Stimulated activated CD4-positive, alpha-beta T cell treated with anti-CD3 and anti-CD28 coated beads, Interleukin-2, amount 100 ng/mL, for 4 hours (primary cell): ENCODE measurements around the gene MMP13.
"Not testable (repeated sequence)": the region's sequence is repeated elsewhere in the genome, so short reads cannot be mapped to it uniquely, and the experiment has no call there.

Experiments used
- DNase-seq: peaks from one replicate; pipeline ENCODE4 v3.0.0-alpha.2; 2020; ENCODE audit warnings: low read depth

The MMP13 gene

DNA sequence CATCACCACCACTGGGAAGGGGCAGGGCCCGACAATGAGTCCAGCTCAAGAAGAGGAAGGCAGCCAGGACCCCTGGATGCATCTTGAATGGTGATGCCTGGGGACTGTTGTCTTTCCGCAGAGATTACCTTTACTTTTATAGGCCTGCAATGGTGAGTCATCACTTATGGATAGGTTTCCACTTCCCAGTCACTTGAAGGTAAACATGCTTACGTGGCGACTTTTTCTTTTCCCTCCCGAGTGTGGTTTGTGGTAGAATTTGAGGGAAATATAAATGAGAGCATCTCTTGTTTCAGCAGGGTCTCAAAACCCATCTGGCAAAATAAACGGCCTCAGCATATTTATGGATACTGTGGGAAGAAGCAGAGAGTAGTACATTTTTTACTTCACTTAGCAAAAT is at the start of gene MMP13:
Gene MMP13, minus strand, starts transcription at position 109 of the 400 bp plus-strand sequence. Its CDS starts 27 bp downstream, at position 82.
- no peak for DNase-seq

DNA sequence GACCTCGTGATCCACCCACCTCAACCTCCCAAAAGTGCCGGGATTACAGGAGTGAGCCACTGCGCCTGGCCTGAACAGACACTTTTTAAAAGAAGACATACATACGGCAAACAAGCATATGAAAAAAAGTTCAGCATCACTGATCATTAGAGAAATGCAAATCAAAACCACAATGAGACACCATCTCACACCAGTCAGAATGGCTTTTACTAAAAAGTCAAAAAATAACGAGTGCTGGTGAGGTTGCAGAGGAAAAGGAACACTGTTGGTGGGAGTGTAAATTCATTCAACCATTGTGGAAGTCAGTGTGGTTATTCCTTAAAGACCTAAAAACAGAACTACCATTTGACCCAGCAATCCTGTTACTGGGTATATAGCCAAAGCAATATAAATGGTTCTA is 48.7 kb upstream of the MMP13 start:
- DNase-seq: not testable (repeated sequence)

DNA sequence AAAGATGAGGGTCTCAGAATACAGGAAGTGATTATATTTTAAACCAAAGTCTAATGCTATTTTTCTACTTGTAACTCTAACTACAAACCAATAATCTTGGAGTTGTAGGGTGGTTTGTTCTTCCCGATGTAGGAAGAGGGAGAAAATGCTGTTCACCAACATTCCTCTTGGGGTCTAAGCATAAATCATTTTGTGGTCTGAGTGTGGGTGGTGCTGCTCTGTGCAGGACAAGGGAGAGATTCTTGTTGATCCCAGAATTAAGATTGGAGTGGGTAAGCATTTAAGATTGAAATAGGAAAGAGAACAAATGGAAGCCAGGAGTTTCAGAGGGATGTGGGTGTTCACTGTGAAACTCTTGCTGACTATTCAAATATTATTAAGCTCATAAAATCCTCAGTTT is 38.6 kb upstream of the MMP13 start:
- no peak for DNase-seq

DNA sequence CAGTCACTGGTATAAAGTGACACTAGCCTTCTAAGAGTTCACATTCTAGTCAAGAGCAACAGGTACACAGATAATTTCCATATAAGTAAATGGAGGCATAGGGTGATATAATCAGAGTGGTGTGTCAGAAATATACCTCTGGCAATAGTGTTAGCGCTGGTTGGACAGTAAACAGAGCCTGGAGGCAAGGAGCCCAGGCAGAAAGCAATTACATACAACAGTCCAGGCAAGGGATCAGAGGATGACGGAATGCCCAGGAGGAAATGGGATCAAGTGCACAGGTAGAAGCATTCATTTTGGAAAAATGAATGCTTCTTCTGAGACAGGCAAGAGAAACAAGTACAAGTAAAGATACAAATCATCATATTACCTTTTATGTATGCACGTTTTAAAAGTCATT is 36.2 kb upstream of the MMP13 start:
- DNase-seq: no peak

- DNase-seq: no peak
Measured at GRCh38 chr11:102990145-102990544, 34.6 kb upstream of the MMP13 start.

- DNase-seq: no peak
Measured at GRCh38 chr11:102989379-102990047, 34.0 kb upstream of the MMP13 start.

DNA sequence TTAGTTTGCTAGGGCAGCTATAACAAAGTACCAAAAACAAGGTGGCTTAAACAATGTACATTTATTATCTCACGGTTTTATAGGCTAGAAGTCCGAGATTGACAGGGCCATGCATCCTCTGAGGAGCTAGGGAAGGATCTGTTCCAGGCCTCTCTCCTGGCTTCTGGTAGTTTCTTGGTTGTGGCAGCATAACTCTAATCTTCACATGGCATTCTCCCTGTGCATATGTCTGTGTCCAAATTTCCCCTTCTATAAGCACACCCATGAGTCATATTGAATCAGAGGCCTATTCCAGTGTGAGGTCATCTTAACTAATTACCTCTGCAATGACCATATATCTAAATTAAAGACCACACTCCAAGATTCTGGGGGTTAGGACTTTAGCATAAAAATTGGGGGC is 31.3 kb upstream of the MMP13 start:
- DNase-seq: no peak

DNA sequence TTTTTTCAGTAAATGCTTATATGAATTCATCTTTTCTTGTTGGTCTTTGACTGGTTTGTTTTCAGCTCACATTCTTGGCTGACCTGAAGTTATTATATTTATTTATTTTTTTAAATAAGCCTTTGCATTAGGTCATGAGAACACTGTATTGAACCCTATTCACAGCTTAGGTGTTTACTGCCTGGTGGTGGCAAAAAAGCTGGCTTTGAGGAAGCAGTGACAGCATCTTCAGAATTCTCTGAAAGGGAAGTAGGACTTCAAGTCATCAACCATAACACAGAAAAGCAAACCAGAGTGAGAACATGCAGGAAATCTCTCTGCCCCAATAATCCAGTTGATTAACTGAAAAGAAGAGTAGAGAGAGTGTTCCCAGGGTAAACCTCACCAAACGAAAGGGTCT is 30.3 kb upstream of the MMP13 start:
- DNase-seq: no peak

DNA sequence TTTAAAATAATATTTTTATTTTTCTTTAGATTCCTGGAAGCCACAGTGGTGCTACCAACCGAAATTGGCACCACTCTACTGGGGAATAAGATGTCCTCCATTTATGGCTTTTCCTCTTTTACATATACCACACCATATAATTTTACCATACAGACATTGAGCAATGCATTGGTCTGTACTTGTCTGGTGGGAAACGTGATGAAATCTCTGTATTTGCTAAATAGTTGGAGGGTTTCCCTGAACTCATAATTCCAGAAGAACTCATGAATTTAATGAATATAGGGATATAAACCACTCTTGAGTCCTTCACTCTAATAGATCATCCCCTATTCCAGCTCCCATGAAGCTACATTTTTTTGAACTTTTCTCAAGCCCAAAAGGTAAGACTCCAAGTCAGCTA is 28.0 kb upstream of the MMP13 start:
- DNase-seq: no peak

DNA sequence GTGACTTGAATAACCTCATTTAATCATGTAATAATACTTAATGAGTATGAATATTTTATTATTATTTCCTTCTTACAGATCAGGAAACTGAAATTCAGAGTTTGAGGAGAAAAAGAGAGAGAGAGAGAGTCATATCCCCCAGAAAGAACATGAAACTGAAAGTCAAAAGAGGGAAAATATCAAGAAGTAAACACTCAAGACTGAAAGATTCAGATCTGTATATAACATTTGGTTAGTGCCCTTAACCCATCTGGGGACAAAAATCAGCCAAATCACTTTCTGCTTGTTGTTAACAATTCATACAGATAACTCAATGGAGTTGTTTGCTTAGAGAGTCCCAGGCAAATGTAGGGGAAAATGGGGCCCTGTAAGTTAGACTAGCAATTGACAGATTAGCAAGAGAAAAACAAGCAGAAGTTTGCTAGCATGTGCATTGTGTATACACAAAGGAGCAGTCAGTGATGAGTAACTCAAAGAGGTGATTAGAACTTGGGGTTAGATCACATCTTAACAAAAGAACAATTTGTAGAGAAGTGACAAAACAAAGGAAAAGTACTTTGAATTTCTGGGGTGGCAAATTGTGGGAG is 25.9 kb upstream of the MMP13 start:
- no peak for DNase-seq

DNA sequence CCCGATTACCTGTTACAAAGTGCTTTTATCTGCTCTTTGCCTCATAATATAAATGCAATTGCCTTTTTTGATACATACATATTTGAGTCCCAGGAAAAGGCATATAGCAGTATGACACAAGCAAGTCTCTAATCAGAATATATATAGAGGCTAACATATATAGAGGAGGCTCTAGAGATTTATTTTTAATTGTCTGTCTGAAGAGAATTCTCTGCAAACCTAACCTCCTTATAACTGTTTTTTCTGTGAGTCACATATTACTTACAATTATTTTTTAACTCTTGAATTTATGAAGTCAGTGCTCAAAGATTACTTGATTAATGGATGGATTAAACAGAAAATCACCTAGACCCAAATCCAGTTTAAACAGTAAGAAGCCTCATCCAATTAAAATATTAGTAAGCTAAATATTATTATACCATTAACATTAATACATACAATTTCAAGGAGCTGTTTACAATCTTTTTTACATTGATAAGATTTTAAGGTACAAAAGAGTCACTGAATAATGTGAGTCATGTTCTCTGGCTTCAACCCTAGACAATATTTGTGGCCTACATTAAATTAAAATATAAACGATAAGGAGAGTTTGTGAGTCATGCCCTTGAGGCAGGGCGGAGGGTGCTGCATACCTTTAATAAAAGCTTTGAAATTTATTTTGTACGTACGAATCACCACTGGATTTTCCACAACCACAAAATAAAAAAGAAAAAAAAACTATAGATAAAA is 19.2 kb upstream of the MMP13 start:
- DNase-seq: no peak

DNA sequence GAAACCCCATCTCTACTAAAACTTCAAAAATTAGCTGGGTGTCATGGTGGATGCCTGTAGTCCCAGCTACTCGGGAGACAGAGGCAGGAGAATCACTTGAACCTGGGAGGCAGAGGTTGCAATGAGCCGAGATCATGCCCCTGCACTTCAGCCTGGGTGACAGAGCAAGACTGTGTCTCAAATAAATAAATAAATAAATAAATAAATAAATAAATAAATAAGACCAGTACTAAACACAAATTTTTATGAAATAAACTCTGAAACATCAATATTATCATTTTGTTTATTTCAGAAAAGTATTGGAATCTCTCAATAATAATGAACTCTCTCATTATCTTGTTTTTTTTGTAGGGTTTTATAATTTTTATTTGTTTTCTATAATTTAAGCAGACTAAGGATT is 18.2 kb upstream of the MMP13 start:
- DNase-seq: not testable (repeated sequence)

DNA sequence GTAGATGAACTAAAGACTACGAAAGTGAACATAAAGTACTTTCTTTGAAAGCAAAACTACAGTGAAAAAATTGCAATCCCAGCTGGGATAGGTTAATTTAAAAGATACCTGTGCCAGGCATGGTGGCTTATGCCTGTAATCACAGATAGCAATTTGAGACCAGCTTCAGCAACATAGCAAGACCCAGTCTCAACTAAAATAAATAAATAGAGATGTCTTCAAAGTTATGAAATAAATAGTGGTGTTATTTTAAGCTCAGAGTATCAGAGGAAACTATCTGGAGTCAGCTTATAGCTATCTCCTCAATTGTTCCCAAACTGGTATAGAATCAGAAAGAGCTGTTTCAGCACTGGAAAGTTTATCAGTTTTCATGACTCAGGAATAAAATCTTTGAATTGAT is 17.3 kb upstream of the MMP13 start:
- no peak for DNase-seq

DNA sequence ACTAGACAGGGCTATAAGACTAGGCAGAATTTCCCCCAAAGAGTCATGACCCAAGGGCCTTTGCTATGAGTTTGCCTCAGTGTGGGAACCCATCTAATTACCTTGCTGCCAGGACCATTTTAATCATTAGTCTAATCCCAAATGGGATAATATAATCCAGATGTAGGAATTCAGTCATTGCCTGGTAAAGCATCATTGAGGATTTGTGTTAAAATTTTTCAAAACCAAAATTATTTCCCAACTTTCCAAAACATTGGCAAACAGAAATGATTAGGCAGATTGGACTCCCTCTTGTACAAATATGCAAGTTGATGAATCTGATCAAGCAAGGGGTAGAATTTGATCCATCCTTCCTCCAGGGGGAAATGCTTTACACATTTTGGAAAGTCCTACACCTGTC is 16.2 kb upstream of the MMP13 start:
- DNase-seq: no peak

DNA sequence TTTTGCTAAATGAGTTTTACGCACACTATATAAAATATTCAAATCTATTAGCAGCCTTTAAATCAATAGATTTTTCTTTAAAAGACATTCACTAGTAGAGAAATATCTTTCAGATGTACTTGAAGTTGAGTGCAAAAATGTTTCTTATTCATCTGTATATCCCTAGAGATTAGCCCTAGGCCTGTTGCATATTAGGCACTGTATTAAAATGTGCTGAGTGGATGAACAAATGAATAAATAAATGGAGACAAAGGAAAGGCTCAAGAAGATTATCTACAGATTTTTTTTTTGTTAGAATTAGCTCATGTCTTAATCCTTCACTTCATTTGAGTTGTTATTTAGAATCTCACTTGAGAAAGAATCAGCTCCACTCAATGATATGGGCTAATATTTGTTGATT is 12.0 kb upstream of the MMP13 start:
- no peak for DNase-seq

DNA sequence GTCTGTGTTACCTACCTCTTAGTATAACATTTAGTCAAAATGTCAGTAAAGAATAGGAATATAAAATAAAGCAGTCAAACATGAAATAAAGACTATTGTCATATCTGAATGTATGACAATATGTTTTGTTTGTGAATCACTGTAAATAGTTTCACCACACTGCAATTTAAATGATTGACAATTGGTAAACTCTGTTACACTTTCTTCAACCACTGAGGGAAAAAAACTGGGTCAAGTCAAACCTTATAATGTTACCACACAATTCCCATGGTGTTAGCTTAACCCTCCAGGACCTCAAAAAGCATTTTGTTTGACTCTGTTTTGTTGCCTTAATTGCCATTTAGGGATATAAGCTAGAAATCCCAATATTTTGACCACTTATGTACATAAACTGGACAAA is 10.5 kb upstream of the MMP13 start:
- no peak for DNase-seq

DNA sequence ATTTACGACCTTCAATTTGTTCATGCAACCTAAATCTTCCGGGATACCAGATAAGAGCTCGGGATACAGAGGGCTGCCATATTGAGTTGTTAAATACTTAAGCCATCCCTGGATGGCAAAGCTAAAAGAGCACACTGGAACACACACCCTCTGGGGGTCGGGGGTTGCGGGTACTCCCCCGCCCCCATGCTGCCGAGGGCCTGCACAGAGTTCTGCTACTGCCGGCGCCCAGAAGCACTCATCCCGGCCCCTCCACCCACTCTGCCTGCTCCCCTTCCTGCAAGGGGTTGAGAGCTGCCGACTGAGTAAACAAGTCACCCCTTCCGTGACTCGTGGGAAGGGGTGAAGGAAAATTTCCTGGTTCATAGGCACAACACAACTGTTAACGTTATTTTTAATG is 9.3 kb upstream of the MMP13 start:
- no peak for DNase-seq

DNA sequence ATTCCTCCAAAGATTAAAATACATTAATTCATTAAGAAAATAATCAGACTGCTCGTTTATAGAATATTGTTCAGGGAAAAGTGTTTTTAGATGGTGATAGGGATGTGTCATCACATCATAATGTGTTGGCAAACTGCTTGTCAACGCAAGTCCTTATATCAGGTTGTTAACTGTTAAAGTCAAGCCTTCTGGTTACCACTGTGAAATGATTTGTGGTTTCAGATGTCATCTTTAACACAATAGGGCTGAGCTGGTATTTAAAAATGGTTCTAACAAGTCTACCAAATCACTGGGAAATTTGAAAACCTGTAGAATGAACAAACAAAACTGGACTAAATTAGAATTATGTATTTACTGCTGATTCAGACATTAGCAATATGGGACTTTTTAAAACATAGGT is 2.4 kb upstream of the MMP13 start:
- DNase-seq: no peak

DNA sequence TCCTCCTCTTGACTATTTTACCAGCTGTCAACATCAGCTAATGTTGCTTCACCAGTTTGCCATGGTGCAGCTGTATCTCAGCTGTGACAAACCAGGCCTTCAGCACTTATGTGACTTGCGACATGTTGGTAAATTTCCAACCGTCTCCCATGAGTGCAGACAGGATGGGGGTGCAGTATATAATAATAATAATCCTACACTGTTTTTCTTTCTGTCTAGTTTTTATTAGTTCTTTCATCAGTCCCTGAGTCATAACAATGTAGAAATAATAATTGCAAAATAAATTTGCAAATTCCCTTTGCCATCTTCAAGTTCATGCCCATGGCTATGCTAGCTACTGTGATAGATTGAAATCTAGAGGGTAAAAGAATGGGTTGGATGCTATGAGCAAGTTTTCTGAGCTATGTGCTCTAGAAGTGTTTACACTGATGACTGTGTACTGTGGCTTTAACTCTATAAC is 4.9 kb downstream of the MMP13 start:
- no peak for DNase-seq

GRCh38 chr11:102946237-102946636 is 9.3 kb downstream of the MMP13 start:
- no peak for DNase-seq

GRCh38 chr11:102940714-102941588 is 14.6 kb downstream of the MMP13 start:
- DNase-seq: peak; percentile 3

GRCh38 chr11:102936864-102937509 is 18.5 kb downstream of the MMP13 start:
- DNase-seq: no peak
